Liver (tissue), 9 donors: ENCODE measurements around the gene GDI1. TPM values are rescaled to one million over a fixed set of nuclear protein-coding genes. Genes with fewer than 3 reads are reported as not detected.

Experiments used
- DNase-seq: peaks from one replicate; pipeline ENCODE4 v3.0.0-alpha.2; 2017; ENCODE audit warnings: low spot score
- H3K27ac ChIP-seq, 2 donors: one replicate each; pipeline ENCODE4 v1.7.0; 2013; ENCODE audit warnings: inconsistent platforms in 2 of 2, low read length in 2 of 2, control low read depth in 1 of 2, low read depth in 1 of 2, mild to moderate bottlenecking in 1 of 2
- H3K27me3 ChIP-seq, 4 donors: one replicate each; pipeline versions ENCODE4 v1.6.1 to v1.7.0; 2013; ENCODE audit warnings: low read length in 3 of 4, inconsistent platforms in 1 of 4, mild to moderate bottlenecking in 1 of 4, moderate library complexity in 1 of 4; ENCODE audit not compliant: control insufficient read depth in 4 of 4, insufficient read depth in 4 of 4
- H3K36me3 ChIP-seq, 4 donors: one replicate each; pipeline versions ENCODE4 v1.6.1 to v1.7.0; 2013; ENCODE audit warnings: low read length in 3 of 4, mild to moderate bottlenecking in 3 of 4, low read depth in 1 of 4, moderate library complexity in 1 of 4; ENCODE audit not compliant: control insufficient read depth in 4 of 4, insufficient read depth in 3 of 4
- H3K4me1 ChIP-seq, 4 donors: one replicate each; pipeline versions ENCODE4 v1.6.1 to v1.7.0; 2013; ENCODE audit warnings: low read length in 3 of 4, mild to moderate bottlenecking in 3 of 4, moderate library complexity in 1 of 4; ENCODE audit not compliant: control insufficient read depth in 4 of 4, insufficient read depth in 4 of 4
- H3K4me3 ChIP-seq, 3 donors: one replicate each; pipeline versions ENCODE4 v1.6.1 to v1.7.0; 2013; ENCODE audit warnings: low read length in 3 of 3, control low read depth in 1 of 3, low read depth in 1 of 3, mild to moderate bottlenecking in 1 of 3
- H3K9ac ChIP-seq, 2 donors: one replicate each; pipeline ENCODE4 v1.7.0; 2013; ENCODE audit warnings: low read length in 2 of 2, mild to moderate bottlenecking in 2 of 2, moderate library complexity in 2 of 2, control low read depth in 1 of 2, low read depth in 1 of 2
- H3K9me3 ChIP-seq, 4 donors: one replicate each; pipeline versions ENCODE4 v1.6.1 to v1.7.0; 2013; ENCODE audit warnings: low read length in 3 of 4; ENCODE audit not compliant: control insufficient read depth in 4 of 4
- EGR1 ChIP-seq, 2 donors: IDR thresholded peaks; 2 replicates each; pipeline ENCODE4 v1.6.1; 2016 to 2018; ENCODE audit warnings: antibody characterized with exemption in 2 of 2, low read depth in 2 of 2
- FOXA1 ChIP-seq: IDR thresholded peaks from 2 replicates; pipeline ENCODE4 v1.6.1; 2016; ENCODE audit warnings: antibody characterized with exemption
- FOXA2 ChIP-seq: IDR thresholded peaks from 2 replicates; pipeline ENCODE4 v1.6.1; 2016; ENCODE audit warnings: antibody characterized with exemption
- GABPA ChIP-seq, 2 donors: IDR thresholded peaks in 1 of 2; conservative IDR thresholded peaks in 1 of 2; 2 replicates each; pipeline ENCODE4 v1.6.1; 2016; ENCODE audit warnings: antibody characterized with exemption in 2 of 2, mild to moderate bottlenecking in 1 of 2, moderate library complexity in 1 of 2
- HNF4A ChIP-seq, 2 donors: conservative IDR thresholded peaks; 2 replicates each; pipeline ENCODE4 v1.6.1; 2016; ENCODE audit warnings: antibody characterized with exemption in 2 of 2, mild to moderate bottlenecking in 2 of 2
- HNF4G ChIP-seq: IDR thresholded peaks from 2 replicates; pipeline ENCODE4 v1.6.1; 2016; ENCODE audit warnings: antibody characterized with exemption
- NR2F2 ChIP-seq: IDR thresholded peaks from 2 replicates; pipeline ENCODE4 v1.6.1; 2016; ENCODE audit warnings: antibody characterized with exemption
- RXRA ChIP-seq, 2 donors: IDR thresholded peaks; 2 replicates each; pipeline ENCODE4 v1.6.1; 2017 to 2018; ENCODE audit warnings: antibody characterized with exemption in 2 of 2, mild to moderate bottlenecking in 1 of 2
- SP1 ChIP-seq: IDR thresholded peaks from 2 replicates; pipeline ENCODE4 v1.6.1; 2018; ENCODE audit warnings: antibody characterized with exemption, mild to moderate bottlenecking
- YY1 ChIP-seq: IDR thresholded peaks from 2 replicates; pipeline ENCODE4 v1.6.1; 2016; ENCODE audit warnings: antibody characterized with exemption, mild to moderate bottlenecking
- WGBS: extraction: QIAGEN DNeasy Blood & Tissue Kit; methylation state at CpG from one replicate; pipeline ENCODE4 v1.1.7; 2013; 5-methylcytosine and 5-hydroxymethylcytosine counted together
- polyA plus RNA-seq, 2 donors: library from polyadenylated mRNA; stranded (reverse) in 1 of 2; unstranded in 1 of 2; fragments of 200-250 nt in 1 of 2; fragments of >200 nt in 1 of 2; fragmentation: Nextera tagmentation in 1 of 2; extraction: Ambion mirVana in 1 of 2; gene quantifications; one replicate each; pipeline versions ENCODE4 v1.2.1 to v1.2.3, GENCODE V29; 2013 to 2015
- total RNA-seq, 2 donors: library from RNA; depleted of rRNA; stranded (reverse); fragments of >200 nt; gene quantifications; one replicate each; pipeline ENCODE4 v1.2.3, GENCODE V29; 2014
- TF ChIP-seq, protein P1 (sequence below): IDR thresholded peaks from 2 replicates; pipeline ENCODE4 v1.6.1; 2016; ENCODE audit warnings: antibody characterized with exemption
- TF ChIP-seq, protein P2 (sequence below): IDR thresholded peaks from 2 replicates; pipeline ENCODE4 v1.6.1; 2016; ENCODE audit warnings: antibody characterized with exemption, mild to moderate bottlenecking
- TF ChIP-seq, protein P3 (sequence below): IDR thresholded peaks from 2 replicates; pipeline ENCODE4 v1.6.1; 2016; ENCODE audit warnings: antibody characterized with exemption
- donor health status: healthy.
- donor health status: healthy.
- donor health status: healthy.
- donor health status: healthy.
- donor health status: healthy.

Gene GDI1
- total and polyA plus RNA-seq, 4 donors, result 12.8 to 35.6 (median 20.5) TPM

DNA sequence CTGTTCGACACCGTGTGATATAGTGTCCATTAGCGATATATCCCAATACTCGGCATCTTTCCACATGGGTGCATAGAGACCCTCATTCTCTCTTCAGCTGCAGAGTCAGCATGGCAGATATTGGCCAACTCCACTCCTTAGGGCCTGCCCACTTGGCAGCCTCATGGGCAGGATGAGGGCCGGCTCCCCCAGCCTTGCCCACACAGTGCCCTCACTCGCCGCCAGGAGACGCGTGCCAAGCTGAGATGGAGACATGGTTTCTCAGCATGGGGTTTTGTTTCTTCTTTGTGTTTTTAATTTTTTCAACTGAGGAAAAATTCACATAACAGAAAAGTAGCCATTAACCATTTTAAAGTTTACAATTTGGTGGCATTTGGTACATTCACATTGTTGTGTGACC, 15.9 kb downstream of the GDI1 start:
- Histone ChIP-seq H3K27ac (no peak overlapping the region), H3K4me1 (peaks cover 0 to 5% (median 0%) of the 10 kb centered on the region in 4 donors), H3K9me3 (no peaks in the 10 kb centered on the region), H3K36me3 (peaks cover 0 to 24% (median 8%) of the 10 kb centered on the region in 4 donors), H3K27me3 (no peaks in the 10 kb centered on the region), H3K4me3 (no peak overlapping the region), H3K9ac (no peak overlapping the region)
- 97% methylated on average over 9 of the region's 9 CpGs for WGBS
- DNase-seq, result no peak
- TF ChIP-seq, protein P1, sequence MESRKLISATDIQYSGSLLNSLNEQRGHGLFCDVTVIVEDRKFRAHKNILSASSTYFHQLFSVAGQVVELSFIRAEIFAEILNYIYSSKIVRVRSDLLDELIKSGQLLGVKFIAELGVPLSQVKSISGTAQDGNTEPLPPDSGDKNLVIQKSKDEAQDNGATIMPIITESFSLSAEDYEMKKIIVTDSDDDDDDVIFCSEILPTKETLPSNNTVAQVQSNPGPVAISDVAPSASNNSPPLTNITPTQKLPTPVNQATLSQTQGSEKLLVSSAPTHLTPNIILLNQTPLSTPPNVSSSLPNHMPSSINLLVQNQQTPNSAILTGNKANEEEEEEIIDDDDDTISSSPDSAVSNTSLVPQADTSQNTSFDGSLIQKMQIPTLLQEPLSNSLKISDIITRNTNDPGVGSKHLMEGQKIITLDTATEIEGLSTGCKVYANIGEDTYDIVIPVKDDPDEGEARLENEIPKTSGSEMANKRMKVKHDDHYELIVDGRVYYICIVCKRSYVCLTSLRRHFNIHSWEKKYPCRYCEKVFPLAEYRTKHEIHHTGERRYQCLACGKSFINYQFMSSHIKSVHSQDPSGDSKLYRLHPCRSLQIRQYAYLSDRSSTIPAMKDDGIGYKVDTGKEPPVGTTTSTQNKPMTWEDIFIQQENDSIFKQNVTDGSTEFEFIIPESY, result no peak

DNA sequence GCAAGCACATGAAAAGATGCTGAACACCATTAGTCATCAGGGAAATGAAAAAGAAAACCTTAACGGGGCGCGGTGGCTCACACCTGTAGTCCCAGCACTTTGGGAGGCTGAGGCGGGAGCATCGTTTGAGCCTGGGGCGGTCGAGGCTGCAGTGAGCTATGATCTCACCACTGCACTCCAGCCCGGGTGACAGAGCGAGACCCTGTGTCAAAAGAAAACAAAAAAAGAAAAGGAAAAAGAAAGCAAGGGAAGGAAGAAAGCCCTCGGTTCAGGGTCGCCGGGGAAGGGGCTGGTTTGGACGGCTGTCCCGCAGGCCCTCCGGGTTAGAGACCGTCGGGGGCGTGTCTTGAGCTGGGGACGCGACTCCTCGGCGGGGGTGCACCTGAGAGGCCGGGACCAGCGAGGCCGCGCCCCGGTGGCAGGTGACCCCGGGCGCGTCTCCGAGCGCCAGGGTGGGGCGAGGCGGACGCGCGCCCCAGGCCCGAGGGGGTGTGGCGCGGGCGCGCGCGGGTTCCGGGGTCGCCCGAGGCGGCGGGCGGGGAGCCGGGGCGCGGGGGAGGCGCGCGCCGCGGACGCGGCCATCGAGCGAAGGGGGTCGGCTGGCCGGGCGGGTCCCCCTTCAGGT, 20.6 kb downstream of the GDI1 start:
- TF ChIP-seq SP1 (no peak), FOXA1 (no peak), HNF4A (conservative IDR thresholded peaks at IDR 0.05) (no peak), FOXA2 (no peak), NR2F2 (no peak), RXRA (IDR thresholded peaks at IDR 0.05) (no peak), YY1 (no peak), EGR1 (IDR thresholded peaks at IDR 0.05; ENCODE audit: low read depth in 2 of 2) (no peak)
- TF ChIP-seq, protein P2, sequence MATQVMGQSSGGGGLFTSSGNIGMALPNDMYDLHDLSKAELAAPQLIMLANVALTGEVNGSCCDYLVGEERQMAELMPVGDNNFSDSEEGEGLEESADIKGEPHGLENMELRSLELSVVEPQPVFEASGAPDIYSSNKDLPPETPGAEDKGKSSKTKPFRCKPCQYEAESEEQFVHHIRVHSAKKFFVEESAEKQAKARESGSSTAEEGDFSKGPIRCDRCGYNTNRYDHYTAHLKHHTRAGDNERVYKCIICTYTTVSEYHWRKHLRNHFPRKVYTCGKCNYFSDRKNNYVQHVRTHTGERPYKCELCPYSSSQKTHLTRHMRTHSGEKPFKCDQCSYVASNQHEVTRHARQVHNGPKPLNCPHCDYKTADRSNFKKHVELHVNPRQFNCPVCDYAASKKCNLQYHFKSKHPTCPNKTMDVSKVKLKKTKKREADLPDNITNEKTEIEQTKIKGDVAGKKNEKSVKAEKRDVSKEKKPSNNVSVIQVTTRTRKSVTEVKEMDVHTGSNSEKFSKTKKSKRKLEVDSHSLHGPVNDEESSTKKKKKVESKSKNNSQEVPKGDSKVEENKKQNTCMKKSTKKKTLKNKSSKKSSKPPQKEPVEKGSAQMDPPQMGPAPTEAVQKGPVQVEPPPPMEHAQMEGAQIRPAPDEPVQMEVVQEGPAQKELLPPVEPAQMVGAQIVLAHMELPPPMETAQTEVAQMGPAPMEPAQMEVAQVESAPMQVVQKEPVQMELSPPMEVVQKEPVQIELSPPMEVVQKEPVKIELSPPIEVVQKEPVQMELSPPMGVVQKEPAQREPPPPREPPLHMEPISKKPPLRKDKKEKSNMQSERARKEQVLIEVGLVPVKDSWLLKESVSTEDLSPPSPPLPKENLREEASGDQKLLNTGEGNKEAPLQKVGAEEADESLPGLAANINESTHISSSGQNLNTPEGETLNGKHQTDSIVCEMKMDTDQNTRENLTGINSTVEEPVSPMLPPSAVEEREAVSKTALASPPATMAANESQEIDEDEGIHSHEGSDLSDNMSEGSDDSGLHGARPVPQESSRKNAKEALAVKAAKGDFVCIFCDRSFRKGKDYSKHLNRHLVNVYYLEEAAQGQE, result no peak
- Histone ChIP-seq H3K27ac (no peak overlapping the region), H3K4me1 (peaks cover 0 to 5% (median 0%) of the 10 kb centered on the region in 4 donors), H3K4me3 (peak overlapping the region in 2 of 3 donors; percentile 50 to 74), H3K27me3 (no peaks in the 10 kb centered on the region), H3K9ac (no peak overlapping the region), H3K36me3 (peaks cover 0 to 2% (median 0%) of the 10 kb centered on the region in 4 donors), H3K9me3 (no peaks in the 10 kb centered on the region)
- 4% methylated on average over 64 of the region's 65 CpGs for WGBS
- no peak for DNase-seq

DNA sequence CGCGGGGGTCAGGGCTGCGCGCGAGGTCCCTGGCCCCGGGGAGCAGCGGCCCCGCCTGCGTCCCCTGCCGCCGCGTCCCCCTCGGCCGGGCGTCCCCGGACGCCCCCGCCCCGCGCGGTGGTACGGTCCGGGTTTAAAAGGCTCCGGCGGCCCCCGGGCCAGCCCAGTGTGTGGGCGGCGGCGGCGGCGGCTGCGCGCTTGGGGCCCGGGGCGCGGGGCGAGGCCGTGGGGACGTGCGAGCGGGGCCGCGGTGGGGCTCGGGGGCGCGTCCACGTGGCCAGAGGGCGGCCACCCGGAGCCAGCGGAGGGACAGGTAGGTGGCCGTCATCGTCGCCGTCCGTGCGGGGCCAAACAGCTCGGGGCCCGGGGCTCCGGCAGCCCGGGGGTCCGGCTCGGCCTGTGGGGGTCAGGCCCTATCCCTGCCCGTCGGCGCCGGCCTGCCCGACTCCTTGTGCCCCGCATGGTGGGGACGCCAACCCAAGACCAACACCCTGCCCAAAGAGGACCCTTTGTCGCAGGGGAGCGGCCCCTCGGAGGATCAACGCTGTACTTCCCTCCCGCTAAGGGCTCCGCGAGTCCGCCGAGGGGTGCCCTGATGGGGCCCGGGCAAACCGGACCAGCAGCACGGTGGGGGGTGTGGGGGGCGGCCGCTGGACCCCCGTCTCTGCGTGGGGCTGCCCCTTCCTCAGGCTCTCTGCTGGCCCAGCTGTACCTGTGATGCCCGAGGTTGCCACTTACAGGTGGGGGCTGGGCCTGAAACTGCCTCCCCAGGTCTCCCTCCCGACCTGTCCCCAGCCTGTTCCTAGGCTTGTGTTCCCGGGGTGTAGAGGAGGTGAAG, 21.4 kb downstream of the GDI1 start, which contains the start of gene PLXNA3:
TSS of gene PLXNA3 (plus strand) at position 166 of the 838 bp plus-strand sequence. CDS start 1,903 bp downstream, outside the sequence.
- Histone ChIP-seq H3K36me3 (no peaks in the 10 kb centered on the region), H3K4me3 (peak within 1 kb of the TSS in 2 of 3 donors; percentile 50 to 74), H3K4me1 (peaks cover 0 to 5% (median 0%) of the 10 kb centered on the region in 4 donors), H3K27ac (no peak within 1 kb of the TSS), H3K9me3 (no peaks in the 10 kb centered on the region), H3K9ac (no peak within 1 kb of the TSS), H3K27me3 (no peaks in the 10 kb centered on the region)
- peak; percentile 46 for DNase-seq
- 2% methylated on average over 88 of the region's 88 CpGs for WGBS
- TF ChIP-seq, protein P2, result no peak
- TF ChIP-seq, protein P3, sequence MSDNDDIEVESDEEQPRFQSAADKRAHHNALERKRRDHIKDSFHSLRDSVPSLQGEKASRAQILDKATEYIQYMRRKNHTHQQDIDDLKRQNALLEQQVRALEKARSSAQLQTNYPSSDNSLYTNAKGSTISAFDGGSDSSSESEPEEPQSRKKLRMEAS, result no peak
- TF ChIP-seq, protein P1, result no peak
- TF ChIP-seq NR2F2 (no peak), GABPA (IDR thresholded peaks at IDR 0.05 in 1 of 2, conservative IDR thresholded peaks at IDR 0.05 in 1 of 2) (no peak), EGR1 (IDR thresholded peaks at IDR 0.05; ENCODE audit: low read depth in 2 of 2) (no peak), HNF4G (no peak)
